ENCODE measurements around the gene ASB10. TPM values are rescaled to one million over a fixed set of nuclear protein-coding genes. Genes with fewer than 3 reads are reported as not detected.

Gene ASB10
- total and polyA plus RNA-seq, 2 experiments from 2014 or later, result not detected

- no peaks in the 10 kb centered on the region for H3K36me3 ChIP-seq (ENCODE audit: insufficient read depth)
- Mint-ChIP-seq H3K4me1 (peaks cover 12% of the 10 kb centered on the region), H3K4me3 (no peak overlapping the region), H3K9me3 (peaks cover 12% of the 10 kb centered on the region), H3K36me3 (ENCODE audit: low read depth) (0 out of 3 replicates have a peak, but pooled peaks cover 3% of the 10 kb centered on the region), H3K27ac (no peak overlapping the region), H3K27me3 (ENCODE audit: insufficient read depth, low read depth, poor library complexity) (peaks cover 21% of the 10 kb centered on the region)
- H2AFZ ChIP-seq, result no peak overlapping the region
- ATAC-seq (no peak), DNase-seq (ENCODE audit: low spot score) (no peak)
- no peaks in the 10 kb centered on the region for H3K79me2 ChIP-seq (replicated peaks; ENCODE audit: insufficient read depth)
- no peak overlapping the region for H3K4me3 ChIP-seq
- no peaks in the 10 kb centered on the region for H3K4me1 ChIP-seq (ENCODE audit: insufficient read depth)
- no peak overlapping the region for H3K4me2 ChIP-seq
- H3K9me2 ChIP-seq (ENCODE audit: insufficient read depth), result 0 out of 2 replicates have a peak, but pooled peaks cover 5% of the 10 kb centered on the region
- no peaks in the 10 kb centered on the region for H4K20me1 ChIP-seq (replicated peaks; ENCODE audit: insufficient read depth)
- H3K27ac ChIP-seq (ENCODE audit: low read depth), result no peak overlapping the region
- TF ChIP-seq JUNB (IDR thresholded peaks at IDR 0.05; ENCODE audit: unreplicated experiment), result no peak
- TF ChIP-seq POLR2AphosphoS5 (IDR thresholded peaks at IDR 0.05; ENCODE audit: low read depth), result no peak
- no peak for TF ChIP-seq ZNF114 (CRISPR knock-in tag; IDR thresholded peaks at IDR 0.05)
- TF ChIP-seq NANOG (IDR thresholded peaks at IDR 0.05; ENCODE audit: borderline replicate concordance), result no peak
- no peak for TF ChIP-seq ZNF462 (CRISPR knock-in tag; IDR thresholded peaks at IDR 0.05)
- H3F3A ChIP-seq (replicated peaks; ENCODE audit: low read depth), result no peaks in the 10 kb centered on the region
- H3K27me3 ChIP-seq (ENCODE audit: insufficient read depth), result peaks cover 25% of the 10 kb centered on the region
Measured at GRCh38 chr7:151178831-151179230, 8.2 kb downstream of the ASB10 start.

- no peak overlapping the region for H3K4me3 Mint-ChIP-seq
- no peak for DNase-seq (ENCODE audit: low spot score)
- H3K4me2 ChIP-seq, result no peak overlapping the region
- no peaks in the 10 kb centered on the region for H3F3A ChIP-seq (replicated peaks; ENCODE audit: low read depth)
- H3K27me3 ChIP-seq (ENCODE audit: insufficient read depth), result peaks cover 31% of the 10 kb centered on the region
- H3K27ac ChIP-seq (ENCODE audit: low read depth), result no peak overlapping the region
- ATAC-seq, result no peak
- H3K9me2 ChIP-seq (ENCODE audit: insufficient read depth), result 0 out of 2 replicates have a peak, but pooled peaks cover 5% of the 10 kb centered on the region
- peaks cover 27% of the 10 kb centered on the region for H3K27me3 Mint-ChIP-seq (ENCODE audit: insufficient read depth, low read depth, poor library complexity)
- no peak overlapping the region for H2AFZ ChIP-seq
- peaks cover 12% of the 10 kb centered on the region for H3K4me1 Mint-ChIP-seq
- H4K20me1 ChIP-seq (replicated peaks; ENCODE audit: insufficient read depth), result no peaks in the 10 kb centered on the region
- H3K4me3 ChIP-seq, result no peak overlapping the region
- no peaks in the 10 kb centered on the region for H3K79me2 ChIP-seq (replicated peaks; ENCODE audit: insufficient read depth)
- H3K4me1 ChIP-seq (ENCODE audit: insufficient read depth), result no peaks in the 10 kb centered on the region
- H3K36me3 ChIP-seq (ENCODE audit: insufficient read depth), result no peaks in the 10 kb centered on the region
- no peak overlapping the region for H3K27ac Mint-ChIP-seq
- H3K36me3 Mint-ChIP-seq (ENCODE audit: low read depth), result peaks cover 9% of the 10 kb centered on the region; the same call in 1 of the 3 replicates
- peaks cover 18% of the 10 kb centered on the region for H3K9me3 Mint-ChIP-seq
- TF ChIP-seq POLR2AphosphoS5 (IDR thresholded peaks at IDR 0.05; ENCODE audit: low read depth) (no peak), NANOG (IDR thresholded peaks at IDR 0.05; ENCODE audit: borderline replicate concordance) (no peak), JUNB (IDR thresholded peaks at IDR 0.05; ENCODE audit: unreplicated experiment) (no peak), ZNF462 (CRISPR knock-in tag; IDR thresholded peaks at IDR 0.05) (no peak)
Measured at GRCh38 chr7:151178236-151178635, 8.8 kb downstream of the ASB10 start.
